Adrenal gland (tissue), 12 donors: ENCODE results near the gene GPNMB. TPM values are rescaled to one million over a fixed set of nuclear protein-coding genes. Genes with fewer than 3 reads are reported as not detected.

Source experiments
- DNase-seq, 7 donors: peaks; one replicate each; pipeline ENCODE4 v3.0.0-alpha.2; 2019 to 2020
- H3K27ac ChIP-seq, 5 donors: fragments of 200-600 bp; sonication (generic) in 4 of 5; 1 replicate in 3 of 5; 2 replicates in 2 of 5; pipeline versions ENCODE4 v1.5.1 to v1.8.0; 2016 to 2020; ENCODE audit warnings: mild to moderate bottlenecking in 1 of 5
- H3K27me3 ChIP-seq: fragments of 200-600 bp; 2 replicates; pipeline ENCODE4 v1.8.0; 2021
- H3K36me3 ChIP-seq, 2 donors: fragments of 200-600 bp; replicated peaks in 1 of 2; 1 replicate in 1 of 2; 2 replicates in 1 of 2; pipeline versions ENCODE4 v1.5.1 to v1.8.0; 2018 to 2022
- H3K4me1 ChIP-seq, 2 donors: fragments of 200-600 bp; replicated peaks in 1 of 2; 1 replicate in 1 of 2; 2 replicates in 1 of 2; pipeline versions ENCODE4 v1.5.1 to v1.8.0; 2018 to 2021
- H3K4me3 ChIP-seq, 4 donors: fragments of 200-600 bp; sonication (generic) in 3 of 4; one replicate each; pipeline ENCODE4 v1.5.1; 2016 to 2018
- H3K9me3 ChIP-seq, 3 donors: fragments of 200-600 bp; sonication (generic) in 1 of 3; replicated peaks in 1 of 3; 1 replicate in 2 of 3; 2 replicates in 1 of 3; pipeline versions ENCODE4 v1.5.1 to v1.8.0; 2016 to 2021
- CTCF ChIP-seq, 6 experiments: fragments of 450-650 bp in 4 of 6; fragments of 200-600 bp in 2 of 6; sonication (generic) in 1 of 6; IDR thresholded peaks; 1 replicate in 5 of 6; 2 replicates in 1 of 6; pipeline versions ENCODE4 v1.5.1 to v1.8.0; 2016 to 2021; ENCODE audit warnings: antibody characterized with exemption in 6 of 6, mild to moderate bottlenecking in 2 of 6, moderate library complexity in 1 of 6
- POLR2A ChIP-seq, 2 donors: fragments of 450-650 bp; IDR thresholded peaks; one replicate each; pipeline ENCODE4 v1.6.1; 2017; ENCODE audit warnings: antibody characterized with exemption in 2 of 2, mild to moderate bottlenecking in 2 of 2, moderate library complexity in 1 of 2
- WGBS, 4 donors: extraction: QIAGEN DNeasy Blood & Tissue Kit in 2 of 4; methylation state at CpG; one replicate each; pipeline versions ENCODE4 v1.1.5 to v1.1.7; 2013 to 2017; 5-methylcytosine and 5-hydroxymethylcytosine counted together
- intact Hi-C, 2 donors: fragments of 100-400 bp; cut with DNase I; formaldehyde crosslinking; loops; one replicate each; pipeline versions ENCODE4 v1.14.1 to v1.15.0; 2022 to 2023
- polyA plus RNA-seq, 3 donors: library from polyadenylated mRNA; stranded (reverse); fragments of 200-250 nt in 2 of 3; fragments of 350-450 nt in 1 of 3; fragmentation: Illumina TruSeq in 1 of 3; extraction: RNeasy Lipid Tissue Mini Kit (QIAGEN cat#74804) in 1 of 3; gene quantifications; one replicate each; pipeline ENCODE4 v1.2.3, GENCODE V29; 2013 to 2014
- total RNA-seq, 9 donors: library from RNA; depleted of rRNA in 4 of 9; stranded (reverse); fragments of >200 nt in 4 of 9; fragments of 120-200 nt in 1 of 9; fragmentation: NEBNext Ultra II Directional in 1 of 9; extraction: Animal tissue kit (Norgen Biotek cat#: 25700) in 1 of 9; gene quantifications; one replicate each; pipeline versions ENCODE4 v1.1.0 to v1.2.4, GENCODE V29; 2013 to 2023
- donor health status: healthy with polysubstance abuse.
- donor health status: Bipolar disorder and iron deficiency.
- donor health status: DM: yes; HTN: yes; CAD: no.
- donor health status: DM: no; HTN: no; CAD: no.
- donor health status: DM: no; HTN: no; CAD: no.
- donor health status: DM: yes; HTN: yes; CAD: no.

The GPNMB gene
- total and polyA plus RNA-seq, 12 donors = 14.0 to 92.3 (median 35.1) TPM

- intact Hi-C loops = no loop called here
- H3K27ac ChIP-seq = peak overlapping the region in 4 of 5 donors; percentile 26 to 80 (median 58)
- H3K4me1 ChIP-seq = no peaks in the 10 kb centered on the region
- peaks cover 7% of the 10 kb centered on the region for H3K27me3 ChIP-seq
- no peak for TF ChIP-seq CTCF (IDR thresholded peaks at IDR 0.05)
- TF ChIP-seq POLR2A (IDR thresholded peaks at IDR 0.05) = no peak
- peak overlapping the region in 2 of 4 donors; percentile 6 to 57 for H3K4me3 ChIP-seq
- 15 to 22% (median 16%) methylated on average over 26 to 53 of the region's 53 CpGs for WGBS, 4 donors
- H3K9me3 ChIP-seq = no peaks in the 10 kb centered on the region
- H3K36me3 ChIP-seq = no peaks in the 10 kb centered on the region
- DNase-seq = peak in 6 of 7 donors; percentile 29 to 52 (median 34)
Measured at GRCh38 chr7:23247603-23248335, 1.2 kb downstream of the GPNMB start.

GRCh38 chr7:23249486-23249885, 2.9 kb downstream of the GPNMB start:
- H3K27me3 ChIP-seq = peaks cover 7% of the 10 kb centered on the region
- no peak overlapping the region for H3K27ac ChIP-seq
- H3K9me3 ChIP-seq = no peaks in the 10 kb centered on the region
- no peak overlapping the region for H3K4me3 ChIP-seq
- TF ChIP-seq CTCF (IDR thresholded peaks at IDR 0.05) (no peak), POLR2A (IDR thresholded peaks at IDR 0.05) (no peak)
- DNase-seq = no peak
- no peaks in the 10 kb centered on the region for H3K36me3 ChIP-seq
- H3K4me1 ChIP-seq = no peaks in the 10 kb centered on the region
- intact Hi-C loops = no loop called here

- H3K9me3 ChIP-seq = no peaks in the 10 kb centered on the region
- no peaks in the 10 kb centered on the region for H3K4me1 ChIP-seq
- H3K27ac ChIP-seq = no peak overlapping the region
- no peak for DNase-seq
- 74 to 81% (median 77%) methylated on average over 7 of the region's 7 CpGs for WGBS, 4 donors
- H3K4me3 ChIP-seq = no peak overlapping the region
- H3K36me3 ChIP-seq = no peaks in the 10 kb centered on the region
- H3K27me3 ChIP-seq = no peaks in the 10 kb centered on the region
- TF ChIP-seq POLR2A (IDR thresholded peaks at IDR 0.05) = no peak
- no peak for TF ChIP-seq CTCF (IDR thresholded peaks at IDR 0.05)
- intact Hi-C loops = no loop called here
Measured at GRCh38 chr7:23254051-23254681, 7.6 kb downstream of the GPNMB start.

- Histone ChIP-seq H3K27me3 (no peaks in the 10 kb centered on the region), H3K4me3 (no peak overlapping the region), H3K27ac (no peak overlapping the region), H3K9me3 (no peaks in the 10 kb centered on the region), H3K36me3 (no peaks in the 10 kb centered on the region), H3K4me1 (no peaks in the 10 kb centered on the region)
- TF ChIP-seq POLR2A (IDR thresholded peaks at IDR 0.05) (no peak), CTCF (IDR thresholded peaks at IDR 0.05) (no peak)
- no peak for DNase-seq
- 75 to 78% (median 76%) methylated on average over 7 of the region's 7 CpGs for WGBS, 4 donors
- intact Hi-C loops = no loop called here
Measured at GRCh38 chr7:23256731-23257130, 10.2 kb downstream of the GPNMB start.
